NCI-H510A treated with DMSO at 0.1 percent for 48 hours (cell line): ENCODE measurements around the gene C6orf47.
"Not testable (repeated sequence)": the region's sequence is repeated elsewhere in the genome, so short reads cannot be mapped to it uniquely, and the experiment has no call there.

Experiments used
- DNase-seq: peaks from one replicate; lab custom pipeline; 2025; lab: John Stamatoyannopoulos, UW

The C6orf47 gene

GRCh38 chr6:31660381-31661261 is at the start of gene C6orf47:
Gene C6orf47 (minus strand): TSS chr6:31660778. CDS start chr6:31659947, 831 bp downstream.
- DNase-seq, result peak; percentile 88

DNA sequence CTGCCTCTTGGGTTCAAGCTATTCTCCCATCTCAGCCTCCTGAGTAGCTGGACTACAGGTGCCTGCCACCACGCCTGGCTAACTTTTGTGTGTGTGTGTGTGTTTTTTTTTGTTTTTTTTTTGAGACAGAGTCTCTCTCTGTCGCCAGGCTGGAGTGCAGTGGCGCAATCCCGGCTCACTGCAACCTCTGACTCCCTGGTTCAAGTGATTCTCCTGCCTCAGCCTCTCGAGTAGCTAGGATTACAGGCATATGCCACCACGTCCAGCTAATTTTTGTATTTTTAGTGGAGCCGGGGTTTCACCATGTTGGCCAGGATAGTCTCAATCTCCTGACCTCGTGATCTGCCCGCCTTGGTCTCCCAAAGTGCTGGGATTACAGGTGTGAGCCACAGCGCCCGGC is 48.6 kb upstream of the C6orf47 start:
- DNase-seq, result not testable (repeated sequence)

DNA sequence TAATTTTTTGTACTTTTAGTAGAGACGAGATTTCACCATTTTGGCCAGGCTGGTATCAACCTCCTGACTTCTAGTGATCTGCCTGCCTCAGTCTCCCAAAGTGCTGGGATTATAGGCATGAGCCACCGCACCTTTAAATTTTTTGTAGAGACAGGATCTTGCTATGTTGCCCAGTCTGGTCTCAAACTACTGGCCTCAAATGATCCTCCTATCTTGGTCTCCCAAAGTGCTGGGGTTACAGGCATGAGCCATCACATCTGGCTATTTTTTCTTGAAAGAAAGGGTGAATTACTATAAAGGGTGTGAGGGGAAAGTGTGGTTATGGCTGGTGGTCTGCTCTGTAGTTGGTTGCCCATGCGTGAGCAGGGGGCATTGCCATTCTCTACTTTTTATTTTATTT is 47.6 kb upstream of the C6orf47 start:
- DNase-seq, result no peak

GRCh38 chr6:31707701-31708100 is 47.1 kb upstream of the C6orf47 start:
- DNase-seq, result no peak

GRCh38 chr6:31706599-31706998 is 46.0 kb upstream of the C6orf47 start, which contains the start of gene LY6G6F:
Gene LY6G6F (plus strand): TSS chr6:31706866. CDS start chr6:31706907, 41 bp downstream.
- no peak for DNase-seq

- DNase-seq, result no peak
These were observed 45.4 kb upstream of the C6orf47 start for GRCh38 chr6:31705931-31706330.

DNA sequence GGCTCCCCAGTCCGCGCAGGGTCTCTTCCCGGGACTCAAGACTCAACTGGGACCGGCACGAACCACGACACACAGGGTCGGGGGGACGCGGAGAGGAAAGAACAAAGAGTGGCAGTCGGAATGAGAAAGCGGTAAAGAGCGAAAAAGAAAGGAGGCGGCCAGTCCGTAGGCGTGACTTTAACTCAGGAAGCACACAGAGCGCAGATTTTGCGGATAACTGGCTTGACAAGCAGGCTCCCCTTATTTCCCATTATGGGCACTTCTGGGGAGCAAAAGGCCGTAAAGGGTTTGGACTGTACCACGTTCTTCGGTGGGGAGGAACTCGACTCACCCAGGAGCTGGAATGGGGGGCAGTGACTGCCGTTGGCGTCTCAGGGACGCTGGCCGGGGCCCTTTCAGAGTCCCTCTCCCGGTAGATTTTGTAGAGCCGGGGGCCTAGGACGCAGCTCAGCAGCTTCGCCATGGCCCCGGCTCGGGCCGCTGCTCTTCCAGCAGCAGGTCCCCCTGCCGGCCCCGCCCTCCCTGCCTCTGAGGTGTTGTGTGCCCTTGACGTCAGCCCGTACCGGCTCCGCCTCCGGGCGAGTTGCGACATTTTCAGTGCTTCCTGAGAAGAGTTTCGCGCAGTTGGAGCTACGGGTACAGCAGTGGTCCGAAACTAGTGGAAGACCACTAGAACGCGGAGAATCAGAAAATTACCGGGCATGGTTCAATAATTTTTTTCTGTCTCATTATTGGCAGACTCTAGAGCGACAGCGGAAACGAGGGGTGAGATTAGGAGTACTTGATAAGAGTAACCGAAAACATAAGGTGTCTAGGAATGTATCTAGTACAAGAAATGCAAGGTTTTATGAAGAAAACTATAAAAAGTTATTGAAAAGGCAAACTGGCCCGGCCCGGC is 42.5 kb upstream of the C6orf47 start, which contains the start of gene ABHD16A:
Gene ABHD16A (minus strand): TSS at position 506 of the 898 bp plus-strand sequence. CDS start 43 bp downstream, at position 463.
- DNase-seq, result peak; percentile 98

DNA sequence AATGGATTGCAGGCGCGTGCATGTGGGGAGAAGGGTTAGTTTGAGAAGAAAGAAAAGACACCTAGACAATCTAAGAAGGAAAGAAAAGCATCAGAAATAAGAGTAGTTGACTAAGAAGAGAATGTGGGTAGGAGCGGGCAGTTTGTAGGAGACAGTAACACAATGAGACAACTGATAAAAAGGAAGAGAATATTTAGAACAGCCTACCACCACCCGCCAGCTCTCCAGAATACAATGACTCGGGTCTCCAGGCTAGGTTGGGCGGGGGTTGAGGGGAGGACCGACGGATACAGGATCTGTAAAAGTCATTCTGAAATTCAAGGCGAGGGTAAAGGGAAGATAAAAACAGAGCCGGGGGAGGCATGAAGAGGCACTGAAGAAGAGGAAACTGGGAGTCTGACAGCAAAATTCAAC is 41.8 kb upstream of the C6orf47 start:
- no peak for DNase-seq

- DNase-seq, result no peak
These were observed 41.3 kb upstream of the C6orf47 start for GRCh38 chr6:31701666-31702404.

DNA sequence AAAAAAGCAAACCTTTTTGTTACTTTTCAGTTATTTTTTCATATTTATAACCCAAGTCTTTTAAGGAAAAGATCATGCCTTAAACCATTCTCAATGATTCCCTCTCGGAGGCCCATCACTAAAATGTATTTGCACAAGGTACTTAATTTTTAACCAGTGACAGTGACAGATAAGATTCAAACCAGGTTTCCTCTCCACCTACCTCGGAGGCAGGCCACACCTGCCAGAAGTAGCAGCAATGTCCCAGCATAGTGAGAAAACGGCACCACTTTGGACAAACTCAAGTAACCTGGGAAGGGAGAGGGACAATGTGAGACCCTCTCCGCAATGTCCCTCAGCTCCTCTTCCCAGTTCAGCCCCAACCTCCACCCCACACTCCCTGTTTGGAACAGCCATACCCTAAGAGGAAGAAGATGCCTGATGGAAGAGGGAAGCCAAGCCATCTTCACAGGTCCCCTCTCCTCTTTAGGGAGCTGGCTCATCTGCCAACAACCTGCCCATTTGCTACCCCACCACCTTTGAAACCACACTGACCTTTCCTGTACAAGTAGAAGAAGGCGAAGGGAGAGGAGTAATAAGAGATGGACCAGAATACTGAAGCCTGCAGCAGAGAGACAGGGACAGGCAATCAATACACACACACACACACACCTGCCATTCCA is 40.3 kb upstream of the C6orf47 start:
- DNase-seq, result no peak

GRCh38 chr6:31697555-31697954 is 37.0 kb upstream of the C6orf47 start:
- no peak for DNase-seq

DNA sequence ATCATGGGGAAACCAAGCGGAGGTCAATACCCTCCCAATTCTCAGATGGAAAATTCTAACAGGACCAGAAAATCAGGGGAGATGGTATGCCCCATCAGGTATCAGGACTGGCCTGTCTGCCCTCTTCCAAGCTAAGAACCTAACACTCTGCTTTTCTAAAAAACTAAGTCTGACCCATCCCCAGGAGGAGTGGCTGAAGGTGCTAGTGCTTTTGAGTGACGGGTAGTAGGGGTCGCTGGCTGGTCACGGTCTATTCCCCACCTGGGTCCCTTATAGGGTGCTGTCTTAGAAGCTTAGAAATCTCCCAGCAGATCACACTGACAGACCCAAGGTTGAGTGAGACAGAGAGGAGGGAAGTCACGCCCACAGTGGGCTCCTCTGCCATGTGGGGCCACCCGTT is 33.0 kb upstream of the C6orf47 start:
- DNase-seq, result no peak

GRCh38 chr6:31692886-31693285 is 32.3 kb upstream of the C6orf47 start:
- no peak for DNase-seq

DNA sequence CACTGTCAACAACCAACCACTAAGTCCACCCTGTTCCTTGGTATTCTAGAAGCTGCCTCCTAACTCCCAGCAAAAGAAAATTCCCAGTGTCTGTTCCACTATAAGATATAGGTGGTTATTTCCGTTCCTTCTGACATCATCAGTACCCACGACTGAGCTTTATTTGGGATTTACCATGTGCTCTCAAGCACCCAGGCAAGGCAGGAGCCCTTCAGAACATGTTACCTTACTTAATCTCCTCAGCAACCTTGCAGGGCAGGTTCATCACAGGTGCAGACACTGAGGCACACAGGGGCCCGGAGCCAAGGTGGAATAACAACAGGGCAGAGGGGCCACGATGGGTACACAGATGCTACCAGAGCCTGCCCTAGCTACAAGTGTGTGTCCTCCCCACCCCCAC is 31.8 kb upstream of the C6orf47 start:
- DNase-seq, result no peak

DNA sequence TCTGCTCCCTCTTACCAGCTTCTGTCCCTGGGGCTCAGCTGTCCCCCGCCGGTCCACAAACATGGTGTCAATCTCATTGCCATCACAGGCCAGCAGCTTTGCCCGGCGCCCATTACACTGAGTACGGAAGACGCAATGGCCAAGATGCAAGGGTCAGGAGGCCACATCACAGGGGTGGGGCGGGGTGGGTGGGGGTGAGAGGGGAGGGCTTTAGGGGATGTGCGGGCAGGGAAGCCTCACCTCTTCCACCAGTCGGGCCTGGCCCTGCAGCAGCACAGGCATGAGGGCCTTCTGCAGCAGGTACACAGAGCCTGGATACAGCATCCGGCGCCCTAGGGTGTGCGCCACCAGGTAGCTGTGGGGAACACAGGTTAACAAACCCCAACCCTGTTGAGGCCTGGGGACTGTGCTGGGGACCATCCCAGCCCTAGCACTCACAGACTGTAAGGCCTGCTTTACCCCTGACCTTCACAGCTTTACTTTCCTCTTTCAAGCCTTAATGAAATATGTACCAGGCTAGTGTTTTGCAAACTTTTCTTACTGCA is 31.1 kb upstream of the C6orf47 start:
- no peak for DNase-seq

GRCh38 chr6:31691078-31691463 is 30.5 kb upstream of the C6orf47 start:
- no peak for DNase-seq

- no peak for DNase-seq
These were observed 29.9 kb upstream of the C6orf47 start for GRCh38 chr6:31690231-31691077.

DNA sequence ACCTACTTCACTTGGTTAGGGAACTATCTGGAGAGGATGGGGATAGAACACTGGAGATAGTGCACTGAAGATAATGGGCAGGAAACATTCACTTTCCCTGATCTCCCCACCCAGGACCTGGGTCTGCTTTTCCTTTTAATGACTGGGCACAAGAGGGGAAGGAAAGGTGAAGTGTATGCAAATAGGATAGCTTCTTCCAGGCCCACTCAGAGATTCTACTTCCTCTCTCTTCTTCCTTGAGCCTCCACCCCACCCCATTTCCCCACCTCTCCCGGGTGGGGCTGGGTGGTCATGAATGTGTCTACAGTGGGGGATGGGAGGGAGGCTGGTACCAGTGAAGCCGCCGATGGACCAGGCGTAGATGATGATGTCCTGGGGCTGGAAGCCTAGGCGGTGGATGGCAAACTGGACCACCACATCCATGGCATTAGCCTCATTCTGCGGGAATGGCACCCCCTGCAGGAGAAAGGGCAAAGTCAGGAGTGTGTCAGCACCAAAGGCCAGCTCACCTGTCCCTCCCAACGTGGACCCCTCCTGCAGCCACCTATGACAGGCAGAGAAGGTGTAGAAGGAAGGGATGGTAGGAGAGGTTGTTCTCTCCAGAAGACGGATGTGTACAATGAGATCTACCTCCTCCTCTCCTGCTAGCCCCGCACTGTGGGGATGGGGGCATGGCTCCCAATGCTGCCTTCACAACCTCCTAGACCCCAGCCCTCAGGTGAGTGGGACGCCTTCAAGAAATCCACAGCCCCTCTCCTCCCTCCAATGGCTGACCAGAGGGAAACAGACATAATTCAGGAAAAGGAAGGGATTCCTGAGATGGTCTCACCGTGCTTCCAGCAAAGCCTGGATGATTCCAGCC is 28.9 kb upstream of the C6orf47 start:
- no peak for DNase-seq
